Measurements from ENCODE around the gene M1AP.
"Not testable (repeated sequence)": the region's sequence is repeated elsewhere in the genome, so short reads cannot be mapped to it uniquely, and the experiment has no call there.

- TF ChIP-seq CTCF (IDR thresholded peaks at IDR 0.05); POLR2A (IDR thresholded peaks at IDR 0.05); EP300 (IDR thresholded peaks at IDR 0.05; ENCODE audit: low read depth); POLR2AphosphoS5 (IDR thresholded peaks at IDR 0.05): not testable (repeated sequence)
Observed at GRCh38 chr2:74630454-74630853, 17.7 kb downstream of the M1AP start.
